GM23338 (cell line): Measurements from ENCODE around the gene GGA2.

ENCODE experiments used
- CTCF ChIP-seq, 2 experiments: fragments of 200-600 bp in 1 of 2; sonication (generic) in 1 of 2; conservative IDR thresholded peaks; 2 replicates each; pipeline versions ENCODE4 v1.5.1 to v1.6.1; 2016 to 2017; ENCODE audit warnings: antibody characterized with exemption in 2 of 2, low read depth in 2 of 2, mild to moderate bottlenecking in 2 of 2, moderate library complexity in 1 of 2
- EZH2 ChIP-seq: fragments of 200-600 bp; sonication (generic); IDR thresholded peaks from one replicate; pipeline ENCODE4 v1.8.0; 2017; ENCODE audit warnings: antibody characterized with exemption, mild to moderate bottlenecking, low read depth; ENCODE audit not compliant: unreplicated experiment
- EZH2phosphoT487 ChIP-seq: fragments of 200-600 bp; sonication (generic); IDR thresholded peaks from one replicate; pipeline ENCODE4 v1.8.1; 2018; ENCODE audit warnings: antibody characterized with exemption; ENCODE audit not compliant: unreplicated experiment
- POLR2AphosphoS5 ChIP-seq: IDR thresholded peaks from 2 replicates; pipeline ENCODE4 v1.6.1; 2016; ENCODE audit warnings: antibody characterized with exemption, low read depth
- REST ChIP-seq: IDR thresholded peaks from one replicate; pipeline ENCODE4 v1.6.1; 2018; ENCODE audit warnings: antibody characterized with exemption; ENCODE audit not compliant: unreplicated experiment
- STAT1 ChIP-seq: IDR thresholded peaks from one replicate; pipeline ENCODE4 v1.6.1; 2016; ENCODE audit warnings: antibody characterized with exemption; ENCODE audit not compliant: unreplicated experiment

GRCh38 chr16:23519282-23519681 is 9.0 kb upstream of the GGA2 start:
- TF ChIP-seq POLR2AphosphoS5 = no peak
- TF ChIP-seq CTCF (conservative IDR thresholded peaks at IDR 0.05; ENCODE audit: low read depth in 2 of 2) = no peak
- TF ChIP-seq EZH2phosphoT487 = no peak
- TF ChIP-seq REST = no peak
- TF ChIP-seq STAT1 = no peak
- TF ChIP-seq EZH2 = no peak
